HepG2 (cell line): Measurements from ENCODE around the gene JMJD8. TPM values are rescaled to one million over a fixed set of nuclear protein-coding genes. Genes with fewer than 3 reads are reported as not detected.

Source experiments
- ARNT ChIP-seq: fragments of 450-650 bp; IDR thresholded peaks from 2 replicates; pipeline ENCODE4 v1.6.1; 2017
- BCL6 ChIP-seq: IDR thresholded peaks from 2 replicates; pipeline ENCODE4 v1.6.1; 2016; ENCODE audit warnings: missing genetic modification reagents, missing compliant biosample characterization
- BRF2 ChIP-seq: sonication (generic); formaldehyde crosslinking; IDR thresholded peaks from 2 replicates; pipeline ENCODE4 v1.8.1; 2022; ENCODE audit warnings: mild to moderate bottlenecking, missing genetic modification reagents
- HIVEP1 ChIP-seq: sonication (generic); formaldehyde crosslinking; IDR thresholded peaks from 2 replicates; pipeline ENCODE4 v1.4.0; 2020; ENCODE audit warnings: mild to moderate bottlenecking, missing genetic modification reagents
- IRF2 ChIP-seq: IDR thresholded peaks from 2 replicates; pipeline ENCODE4 v1.6.1; 2018; ENCODE audit warnings: missing genetic modification reagents, missing compliant biosample characterization
- KDM3A ChIP-seq: IDR thresholded peaks from 2 replicates; pipeline ENCODE4 v1.6.1; 2018; ENCODE audit warnings: low read depth, missing compliant biosample characterization
- KDM5B ChIP-seq: sonication (generic); formaldehyde crosslinking; IDR thresholded peaks from 2 replicates; pipeline ENCODE4 v1.4.0; 2020; ENCODE audit warnings: missing genetic modification reagents, mild to moderate bottlenecking, borderline replicate concordance
- NFAT5 ChIP-seq: sonication (generic); formaldehyde crosslinking; IDR thresholded peaks from 2 replicates; pipeline ENCODE4 v1.4.0; 2020; ENCODE audit warnings: missing genetic modification reagents
- NRL ChIP-seq: sonication (generic); formaldehyde crosslinking; IDR thresholded peaks from 2 replicates; pipeline ENCODE4 v1.5.0; 2020; ENCODE audit warnings: missing genetic modification reagents, mild to moderate bottlenecking, moderate library complexity, borderline replicate concordance
- THAP11 ChIP-seq: IDR thresholded peaks from 2 replicates; pipeline ENCODE4 v1.6.1; 2016; ENCODE audit warnings: missing biosample characterization, missing genetic modification reagents
- ZNF282 ChIP-seq: fragments of 450-650 bp; IDR thresholded peaks from 2 replicates; pipeline ENCODE4 v1.6.1; 2018; ENCODE audit not compliant: partially characterized antibody
- ZNF350 ChIP-seq: sonication (generic); formaldehyde crosslinking; IDR thresholded peaks from 2 replicates; pipeline ENCODE4 v1.4.0; 2020; ENCODE audit warnings: mild to moderate bottlenecking, low read depth, missing genetic modification reagents, borderline replicate concordance
- ZNF574 ChIP-seq: sonication (generic); formaldehyde crosslinking; IDR thresholded peaks from 2 replicates; pipeline ENCODE4 v1.4.0; 2020; ENCODE audit warnings: missing genetic modification reagents
- ZNF629 ChIP-seq: sonication (generic); formaldehyde crosslinking; conservative IDR thresholded peaks from 2 replicates; pipeline ENCODE4 v1.5.0; 2020; ENCODE audit warnings: missing genetic modification reagents
- ZNF687 ChIP-seq: sonication (generic); formaldehyde crosslinking; IDR thresholded peaks from 2 replicates; pipeline ENCODE4 v1.5.1; 2020; ENCODE audit warnings: mild to moderate bottlenecking, missing genetic modification reagents, moderate library complexity
- ZNF781 ChIP-seq: sonication (generic); formaldehyde crosslinking; IDR thresholded peaks from 2 replicates; pipeline ENCODE4 v1.5.1; 2020; ENCODE audit warnings: borderline replicate concordance, mild to moderate bottlenecking, missing genetic modification reagents; ENCODE audit errors: not compliant biosample characterization
- polyA plus RNA-seq, 8 experiments: library from polyadenylated mRNA; depleted of rRNA in 3 of 8; stranded (reverse) in 7 of 8; unstranded in 1 of 8; fragments of >200 nt; fragmentation: Illumina TruSeq in 4 of 8; extraction: Trizol in 4 of 8; gene quantifications; 2 replicates each; pipeline versions ENCODE4 v1.2.1 to v1.2.3, GENCODE V29; 2011 to 2016; ENCODE audit warnings: low read depth in 4 of 8, missing spikeins in 1 of 8, mixed read lengths in 1 of 8; ENCODE audit not compliant: insufficient read depth in 1 of 8
- total RNA-seq, 5 experiments: library from RNA; depleted of rRNA; stranded (reverse); fragments of >200 nt; fragmentation: Illumina TruSeq; extraction: Trizol; gene quantifications; 2 replicates each; pipeline ENCODE4 v1.2.3, GENCODE V29; 2016; ENCODE audit warnings: low read depth in 1 of 5

JMJD8 gene
- total and polyA plus RNA-seq, 2 of the 13 experiments (the other 11 are each of a cell fraction or from before 2014, with no cell fraction given): 2.6 to 11.8 TPM

GRCh38 chr16:675884-676564 lies 8.1 kb downstream of the JMJD8 start (continued):
- TF ChIP-seq ZNF687: peak; percentile 46; the same call in 1 of the 2 replicates
- no peak for TF ChIP-seq ARNT
- peak; percentile 65; the same call in 1 of the 2 replicates for TF ChIP-seq KDM5B
- TF ChIP-seq HIVEP1 (CRISPR knock-in tag): 0 out of 2 replicates have a peak, but pooled peaks have one; percentile 13
- TF ChIP-seq ZNF574 (CRISPR knock-in tag): 0 out of 2 replicates have a peak, but pooled peaks have one; percentile 10
- TF ChIP-seq NRL (CRISPR knock-in tag): 0 out of 2 replicates have a peak, but pooled peaks have one; percentile 31
- TF ChIP-seq NFAT5: no peak
- TF ChIP-seq THAP11 (CRISPR knock-in tag): no peak
- TF ChIP-seq BRF2 (CRISPR knock-in tag): no peak
- TF ChIP-seq ZNF629 (CRISPR knock-in tag): peak; percentile 55; the same call in 1 of the 2 replicates
- TF ChIP-seq KDM3A: no peak
- no peak for TF ChIP-seq ZNF350 (CRISPR knock-in tag)
- no peak for TF ChIP-seq ZNF282
- no peak for TF ChIP-seq ZNF781 (CRISPR knock-in tag)
- 0 out of 2 replicates have a peak, but pooled peaks have one; percentile 17 for TF ChIP-seq IRF2 (CRISPR knock-in tag)
- TF ChIP-seq BCL6 (CRISPR knock-in tag): peak; percentile 57
